ENCODE measurements around the gene TMEM203.

Gene TMEM203

GRCh38 chr9:137195525-137196220 is 9.8 kb downstream of the TMEM203 start:
- Histone ChIP-seq H3K9me3 (ENCODE audit: control insufficient read depth in 2 of 2, low read length in 2 of 2) (no peaks in the 10 kb centered on the region), H3K27ac (ENCODE audit: low read length) (no peak overlapping the region), H3K27me3 (ENCODE audit: control insufficient read depth in 1 of 2, insufficient read depth in 2 of 2, low read length in 2 of 2) (no peaks in the 10 kb centered on the region), H3K4me3 (ENCODE audit: low read length in 2 of 2) (no peak overlapping the region), H3K36me3 (ENCODE audit: control insufficient read depth in 2 of 2, insufficient read depth in 2 of 2, low read length in 2 of 2) (peaks cover 0 to 2% of the 10 kb centered on the region in 2 donors), H3K9ac (ENCODE audit: low read length in 2 of 2) (no peak overlapping the region), H3K4me1 (ENCODE audit: control insufficient read depth, insufficient read depth, low read length) (peaks cover 36% of the 10 kb centered on the region)

GRCh38 chr9:137194909-137195308 is 10.5 kb downstream of the TMEM203 start:
- H3K4me1 ChIP-seq (ENCODE audit: control insufficient read depth, insufficient read depth, low read length), result peaks cover 43% of the 10 kb centered on the region
- no peaks in the 10 kb centered on the region for H3K9me3 ChIP-seq (ENCODE audit: control insufficient read depth in 2 of 2, low read length in 2 of 2)
- H3K27ac ChIP-seq (ENCODE audit: low read length), result no peak overlapping the region
- no peak overlapping the region for H3K9ac ChIP-seq (ENCODE audit: low read length in 2 of 2)
- H3K27me3 ChIP-seq (ENCODE audit: control insufficient read depth in 1 of 2, insufficient read depth in 2 of 2, low read length in 2 of 2), result no peaks in the 10 kb centered on the region
- H3K4me3 ChIP-seq (ENCODE audit: low read length in 2 of 2), result no peak overlapping the region
- H3K36me3 ChIP-seq (ENCODE audit: control insufficient read depth in 2 of 2, insufficient read depth in 2 of 2, low read length in 2 of 2), result peaks cover 2 to 4% of the 10 kb centered on the region in 2 donors

GRCh38 chr9:137194388-137194787 is 11.1 kb downstream of the TMEM203 start:
- H3K9me3 ChIP-seq (ENCODE audit: control insufficient read depth in 2 of 2, low read length in 2 of 2), result no peaks in the 10 kb centered on the region
- H3K27me3 ChIP-seq (ENCODE audit: control insufficient read depth in 1 of 2, insufficient read depth in 2 of 2, low read length in 2 of 2), result no peaks in the 10 kb centered on the region
- no peak overlapping the region for H3K4me3 ChIP-seq (ENCODE audit: low read length in 2 of 2)
- H3K36me3 ChIP-seq (ENCODE audit: control insufficient read depth in 2 of 2, insufficient read depth in 2 of 2, low read length in 2 of 2), result peaks cover 2 to 5% of the 10 kb centered on the region in 2 donors
- no peak overlapping the region for H3K9ac ChIP-seq (ENCODE audit: low read length in 2 of 2)
- peaks cover 43% of the 10 kb centered on the region for H3K4me1 ChIP-seq (ENCODE audit: control insufficient read depth, insufficient read depth, low read length)
- H3K27ac ChIP-seq (ENCODE audit: low read length), result no peak overlapping the region

GRCh38 chr9:137193771-137194170 is 11.7 kb downstream of the TMEM203 start:
- Histone ChIP-seq H3K9me3 (ENCODE audit: control insufficient read depth in 2 of 2, low read length in 2 of 2) (no peaks in the 10 kb centered on the region), H3K4me1 (ENCODE audit: control insufficient read depth, insufficient read depth, low read length) (peaks cover 42% of the 10 kb centered on the region), H3K27ac (ENCODE audit: low read length) (no peak overlapping the region), H3K4me3 (ENCODE audit: low read length in 2 of 2) (no peak overlapping the region), H3K36me3 (ENCODE audit: control insufficient read depth in 2 of 2, insufficient read depth in 2 of 2, low read length in 2 of 2) (peaks cover 2 to 5% of the 10 kb centered on the region in 2 donors), H3K9ac (ENCODE audit: low read length in 2 of 2) (no peak overlapping the region), H3K27me3 (ENCODE audit: control insufficient read depth in 1 of 2, insufficient read depth in 2 of 2, low read length in 2 of 2) (no peaks in the 10 kb centered on the region)

GRCh38 chr9:137192859-137193258 is 12.6 kb downstream of the TMEM203 start:
- Histone ChIP-seq H3K9me3 (ENCODE audit: control insufficient read depth in 2 of 2, low read length in 2 of 2) (no peaks in the 10 kb centered on the region), H3K36me3 (ENCODE audit: control insufficient read depth in 2 of 2, insufficient read depth in 2 of 2, low read length in 2 of 2) (peaks cover 2 to 5% of the 10 kb centered on the region in 2 donors), H3K4me1 (ENCODE audit: control insufficient read depth, insufficient read depth, low read length) (peaks cover 36% of the 10 kb centered on the region), H3K9ac (ENCODE audit: low read length in 2 of 2) (no peak overlapping the region), H3K4me3 (ENCODE audit: low read length in 2 of 2) (no peak overlapping the region), H3K27ac (ENCODE audit: low read length) (no peak overlapping the region), H3K27me3 (ENCODE audit: control insufficient read depth in 1 of 2, insufficient read depth in 2 of 2, low read length in 2 of 2) (no peaks in the 10 kb centered on the region)

- Histone ChIP-seq H3K9me3 (ENCODE audit: control insufficient read depth in 2 of 2, low read length in 2 of 2) (no peaks in the 10 kb centered on the region), H3K27ac (ENCODE audit: low read length) (no peak overlapping the region), H3K4me3 (ENCODE audit: low read length in 2 of 2) (no peak overlapping the region), H3K27me3 (ENCODE audit: control insufficient read depth in 1 of 2, insufficient read depth in 2 of 2, low read length in 2 of 2) (no peaks in the 10 kb centered on the region), H3K9ac (ENCODE audit: low read length in 2 of 2) (no peak overlapping the region), H3K4me1 (ENCODE audit: control insufficient read depth, insufficient read depth, low read length) (peaks cover 36% of the 10 kb centered on the region), H3K36me3 (ENCODE audit: control insufficient read depth in 2 of 2, insufficient read depth in 2 of 2, low read length in 2 of 2) (peaks cover 2 to 5% of the 10 kb centered on the region in 2 donors)
Measured at GRCh38 chr9:137192448-137192780, 13.0 kb downstream of the TMEM203 start.

- Histone ChIP-seq H3K4me1 (ENCODE audit: control insufficient read depth, insufficient read depth, low read length) (peaks cover 40% of the 10 kb centered on the region), H3K27ac (ENCODE audit: low read length) (no peak overlapping the region), H3K27me3 (ENCODE audit: control insufficient read depth in 1 of 2, insufficient read depth in 2 of 2, low read length in 2 of 2) (no peaks in the 10 kb centered on the region), H3K36me3 (ENCODE audit: control insufficient read depth in 2 of 2, insufficient read depth in 2 of 2, low read length in 2 of 2) (peaks cover 6 to 7% of the 10 kb centered on the region in 2 donors), H3K9me3 (ENCODE audit: control insufficient read depth in 2 of 2, low read length in 2 of 2) (no peaks in the 10 kb centered on the region), H3K4me3 (ENCODE audit: low read length in 2 of 2) (no peak overlapping the region), H3K9ac (ENCODE audit: low read length in 2 of 2) (no peak overlapping the region)
Measured at GRCh38 chr9:137191691-137192447, 13.6 kb downstream of the TMEM203 start.

GRCh38 chr9:137191245-137191644 is 14.2 kb downstream of the TMEM203 start:
- Histone ChIP-seq H3K36me3 (ENCODE audit: control insufficient read depth in 2 of 2, insufficient read depth in 2 of 2, low read length in 2 of 2) (peaks cover 8 to 9% of the 10 kb centered on the region in 2 donors), H3K9me3 (ENCODE audit: control insufficient read depth in 2 of 2, low read length in 2 of 2) (no peaks in the 10 kb centered on the region), H3K4me1 (ENCODE audit: control insufficient read depth, insufficient read depth, low read length) (peaks cover 46% of the 10 kb centered on the region), H3K4me3 (ENCODE audit: low read length in 2 of 2) (no peak overlapping the region), H3K9ac (ENCODE audit: low read length in 2 of 2) (no peak overlapping the region), H3K27me3 (ENCODE audit: control insufficient read depth in 1 of 2, insufficient read depth in 2 of 2, low read length in 2 of 2) (no peaks in the 10 kb centered on the region), H3K27ac (ENCODE audit: low read length) (no peak overlapping the region)

GRCh38 chr9:137190315-137190856 is 15.1 kb downstream of the TMEM203 start:
- H3K27me3 ChIP-seq (ENCODE audit: control insufficient read depth in 1 of 2, insufficient read depth in 2 of 2, low read length in 2 of 2), result no peaks in the 10 kb centered on the region
- peaks cover 53% of the 10 kb centered on the region for H3K4me1 ChIP-seq (ENCODE audit: control insufficient read depth, insufficient read depth, low read length)
- peaks cover 13 to 15% of the 10 kb centered on the region in 2 donors for H3K36me3 ChIP-seq (ENCODE audit: control insufficient read depth in 2 of 2, insufficient read depth in 2 of 2, low read length in 2 of 2)
- H3K9me3 ChIP-seq (ENCODE audit: control insufficient read depth in 2 of 2, low read length in 2 of 2), result no peaks in the 10 kb centered on the region
- H3K27ac ChIP-seq (ENCODE audit: low read length), result no peak overlapping the region
- peak overlapping the region in 1 of 2 donors; percentile 36 for H3K9ac ChIP-seq (ENCODE audit: low read length in 2 of 2)
- no peak overlapping the region for H3K4me3 ChIP-seq (ENCODE audit: low read length in 2 of 2)

GRCh38 chr9:137189297-137190295 is 15.9 kb downstream of the TMEM203 start:
- Histone ChIP-seq H3K36me3 (ENCODE audit: control insufficient read depth in 2 of 2, insufficient read depth in 2 of 2, low read length in 2 of 2) (peaks cover 13 to 18% of the 10 kb centered on the region in 2 donors), H3K27me3 (ENCODE audit: control insufficient read depth in 1 of 2, insufficient read depth in 2 of 2, low read length in 2 of 2) (no peaks in the 10 kb centered on the region)

More at GRCh38 chr9:137189297-137190295, 15.9 kb downstream of the TMEM203 start:
- peak overlapping the region; percentile 81 to 89 for H3K9ac ChIP-seq (ENCODE audit: low read length in 2 of 2)
- no peaks in the 10 kb centered on the region for H3K9me3 ChIP-seq (ENCODE audit: control insufficient read depth in 2 of 2, low read length in 2 of 2)
- H3K4me1 ChIP-seq (ENCODE audit: control insufficient read depth, insufficient read depth, low read length), result peaks cover 55% of the 10 kb centered on the region
- H3K27ac ChIP-seq (ENCODE audit: low read length), result peak overlapping the region; percentile 84
- H3K4me3 ChIP-seq (ENCODE audit: low read length in 2 of 2), result peak overlapping the region; percentile 96 to 98

All from stomach smooth muscle (tissue), 2 donors.